GM21360 (cell line): ENCODE results near the gene JAKMIP1.

ENCODE experiments used
- ATAC-seq: cut with Tn5 transposase; IDR thresholded peaks from one replicate; pipeline ENCODE4 v1.9.1; 2021; ENCODE audit warnings: mild to moderate bottlenecking, moderate library complexity; ENCODE audit not compliant: unreplicated experiment

Gene JAKMIP1

GRCh38 chr4:6183740-6184139 is 16.6 kb downstream of the JAKMIP1 start:
- peak; percentile 35 for ATAC-seq

DNA sequence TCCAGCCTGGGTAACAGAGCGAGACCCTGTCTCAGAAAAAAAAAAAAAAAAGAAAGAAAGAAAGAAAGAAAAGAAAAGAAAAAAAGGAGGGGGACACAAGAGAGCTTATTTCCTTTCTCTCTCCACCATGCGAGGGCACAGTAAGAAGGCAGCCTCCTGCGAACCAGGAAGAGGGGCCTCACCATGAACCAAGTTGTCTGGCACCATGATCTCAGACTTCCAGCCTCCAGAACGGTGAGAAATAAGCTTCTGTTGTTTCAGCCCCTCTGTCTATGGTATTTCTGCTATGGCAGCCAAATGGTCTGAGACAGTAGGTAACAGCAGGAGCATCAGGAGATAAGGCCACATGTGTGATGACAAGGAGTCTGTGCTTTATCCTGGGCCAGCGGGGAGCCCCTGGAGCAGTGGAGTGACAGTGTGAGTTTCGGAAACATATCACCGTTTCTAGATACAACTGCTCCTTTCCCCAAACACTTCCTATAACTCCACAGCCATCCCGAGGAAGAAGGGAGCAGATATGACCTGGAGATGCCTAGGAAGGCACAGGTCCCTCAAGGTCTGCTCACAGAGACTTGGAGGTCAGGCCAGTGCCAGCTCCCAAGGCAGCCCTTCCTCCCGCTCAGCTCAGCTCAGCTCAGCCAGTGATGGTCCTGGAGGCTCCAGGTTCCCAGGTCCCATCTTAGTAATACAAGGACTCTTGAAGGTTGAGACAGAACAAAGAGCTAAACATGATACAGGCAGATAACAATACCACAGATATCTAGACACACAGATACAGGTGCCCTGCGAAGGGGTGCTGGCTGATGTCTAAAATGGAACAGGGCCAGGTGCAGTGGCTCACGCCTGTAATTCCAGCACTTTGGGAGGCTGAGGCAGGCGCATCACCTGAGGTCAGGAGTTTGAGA is 17.7 kb downstream of the JAKMIP1 start:
- no peak for ATAC-seq

DNA sequence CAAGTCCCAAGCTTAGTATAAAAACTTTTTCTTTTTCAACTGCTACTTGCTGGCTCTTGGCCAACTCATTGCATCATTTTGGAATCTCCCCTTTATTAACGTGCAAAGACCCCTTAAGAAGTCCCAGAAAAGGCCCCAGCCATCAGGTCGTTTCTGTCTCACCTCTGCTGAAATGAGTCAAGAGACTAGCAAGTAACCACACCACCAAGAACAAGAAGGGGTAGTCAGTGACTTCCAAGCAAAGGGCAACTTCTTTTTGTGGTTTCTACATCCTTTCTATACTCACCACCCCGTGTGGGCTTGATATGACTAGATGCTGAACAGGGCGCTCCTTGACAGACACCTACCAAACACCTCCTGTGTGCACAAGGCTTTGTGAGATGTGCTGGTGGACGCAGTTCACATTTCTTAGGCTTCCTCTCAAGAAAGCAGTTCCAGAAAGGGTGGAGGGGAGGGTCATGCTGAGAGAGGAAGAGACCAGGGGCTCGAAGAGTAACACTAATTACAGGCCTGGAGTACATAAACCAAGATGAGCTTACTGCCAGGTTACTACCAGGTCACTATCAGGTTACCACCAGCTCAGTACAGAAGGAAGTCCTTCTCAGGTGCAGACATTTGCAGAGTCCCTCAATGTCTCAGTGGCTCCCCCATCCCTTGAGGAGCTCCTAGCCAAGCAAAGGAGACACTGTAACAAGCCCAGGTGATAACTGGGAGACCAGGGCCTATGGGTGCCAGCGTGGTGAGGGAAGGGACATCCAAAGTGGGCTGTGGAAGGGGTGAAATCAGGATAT is 19.3 kb downstream of the JAKMIP1 start:
- peak; percentile 86 for ATAC-seq

DNA sequence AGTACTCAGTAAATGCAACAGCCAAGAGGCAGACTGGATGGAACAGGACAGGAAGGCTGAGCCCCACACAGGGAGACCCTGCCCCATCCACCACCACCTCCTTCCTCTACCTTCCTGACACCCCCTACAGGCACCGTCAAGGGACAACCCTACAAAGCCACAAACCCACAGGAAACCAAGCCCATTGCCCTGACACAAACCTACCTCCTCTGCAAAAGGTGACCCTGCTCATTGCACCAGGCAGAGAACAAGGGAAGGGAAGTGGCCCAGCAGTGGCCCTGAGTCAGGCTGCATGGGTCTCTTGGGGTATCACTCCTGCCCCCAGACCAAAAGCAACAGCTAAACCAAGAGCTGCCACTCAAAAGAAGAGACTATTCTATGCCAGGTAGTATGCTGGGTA is 21.0 kb downstream of the JAKMIP1 start:
- no peak for ATAC-seq

DNA sequence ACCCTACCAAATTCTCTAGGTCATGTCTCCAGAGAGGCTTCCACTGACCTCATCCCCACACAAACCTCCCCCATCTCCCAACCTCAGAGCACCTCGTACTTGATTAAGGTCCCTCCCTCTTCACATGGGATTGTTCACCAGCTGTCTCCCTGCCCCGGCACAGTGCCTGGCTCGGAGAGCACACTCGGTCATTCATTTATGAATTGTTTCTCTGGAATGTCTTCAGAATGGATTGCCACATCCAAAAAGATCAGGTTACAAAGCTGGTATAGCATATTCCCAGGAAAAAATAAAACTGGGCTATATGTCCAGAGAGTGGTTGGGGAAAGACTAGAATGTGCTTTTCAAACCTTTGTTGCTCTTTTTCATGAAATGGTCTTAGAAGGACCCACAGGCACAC is 21.6 kb downstream of the JAKMIP1 start:
- no peak for ATAC-seq

DNA sequence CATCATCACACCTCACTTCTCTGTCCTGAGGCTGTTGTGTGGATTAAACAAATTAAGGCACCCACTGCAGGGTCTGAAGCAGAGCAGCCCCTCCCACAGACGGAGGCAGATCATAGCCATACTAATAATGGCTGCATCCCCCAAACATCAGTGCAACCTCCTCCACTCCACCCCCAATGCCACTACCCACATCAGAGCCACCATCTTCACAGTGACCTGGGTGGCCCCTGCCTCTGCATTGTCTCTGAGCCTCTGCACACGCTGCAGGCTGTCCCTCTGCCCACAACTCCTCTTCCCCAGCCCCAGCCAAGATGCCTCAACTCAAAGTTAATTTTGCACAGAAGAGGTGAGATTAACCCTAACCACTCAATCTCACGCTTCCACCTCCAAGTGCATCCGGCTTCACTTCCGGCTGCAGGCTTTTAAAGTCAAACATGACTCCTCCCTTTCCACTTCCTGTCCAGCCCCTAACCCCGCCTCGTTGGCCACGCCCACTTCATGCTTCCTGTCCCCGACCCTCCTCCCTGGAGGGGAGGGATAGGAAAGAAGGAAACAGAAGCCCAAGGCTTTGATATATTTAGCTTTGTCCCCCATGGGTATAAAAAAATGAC is 22.7 kb downstream of the JAKMIP1 start:
- no peak for ATAC-seq

- no peak for ATAC-seq
Measured at GRCh38 chr4:6175426-6175825, 24.9 kb downstream of the JAKMIP1 start.

GRCh38 chr4:6172927-6173200 is 27.5 kb downstream of the JAKMIP1 start:
- no peak for ATAC-seq

GRCh38 chr4:6172093-6172926 is 28.0 kb downstream of the JAKMIP1 start:
- ATAC-seq = no peak

DNA sequence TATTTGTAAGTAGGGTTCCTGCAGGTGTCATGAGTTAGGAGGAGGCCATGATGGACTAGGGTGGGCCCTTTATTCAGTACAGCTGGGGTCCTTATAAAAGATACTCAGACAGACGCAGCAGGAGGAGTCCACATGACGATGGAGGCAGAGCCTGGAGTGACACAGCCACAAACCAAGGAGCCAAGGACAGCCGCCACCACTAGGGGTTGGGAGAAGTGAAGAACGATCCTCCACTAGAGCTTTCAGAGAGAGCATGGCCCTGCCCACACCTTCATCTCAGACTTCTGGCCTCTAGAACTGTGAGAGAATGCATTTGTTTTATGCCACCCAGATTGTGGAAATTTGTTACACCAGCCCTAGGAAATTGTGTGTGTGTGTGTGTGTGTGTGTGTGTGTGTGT is 31.1 kb downstream of the JAKMIP1 start:
- ATAC-seq = no peak

- ATAC-seq = no peak
Measured at GRCh38 chr4:6165766-6166165, 34.6 kb downstream of the JAKMIP1 start.

DNA sequence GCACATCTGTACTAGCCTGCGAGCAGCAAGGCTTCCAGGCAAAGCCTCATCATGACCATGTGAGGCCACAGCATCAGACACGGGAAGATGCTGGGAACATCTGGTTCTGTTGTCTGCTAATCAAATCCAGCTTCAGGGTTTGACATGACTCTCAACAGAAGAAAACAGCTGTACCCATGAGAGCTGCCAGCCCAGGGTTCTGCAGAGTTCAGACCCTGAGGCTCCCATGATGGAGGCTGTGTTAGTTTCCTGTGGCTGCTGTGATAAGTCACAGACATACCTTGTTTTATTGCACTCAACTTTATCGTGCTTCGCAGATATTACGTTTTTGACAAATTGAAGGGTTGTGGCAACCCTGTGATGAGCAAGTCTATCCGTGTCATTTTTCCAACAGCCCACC is 37.5 kb downstream of the JAKMIP1 start:
- ATAC-seq = no peak

DNA sequence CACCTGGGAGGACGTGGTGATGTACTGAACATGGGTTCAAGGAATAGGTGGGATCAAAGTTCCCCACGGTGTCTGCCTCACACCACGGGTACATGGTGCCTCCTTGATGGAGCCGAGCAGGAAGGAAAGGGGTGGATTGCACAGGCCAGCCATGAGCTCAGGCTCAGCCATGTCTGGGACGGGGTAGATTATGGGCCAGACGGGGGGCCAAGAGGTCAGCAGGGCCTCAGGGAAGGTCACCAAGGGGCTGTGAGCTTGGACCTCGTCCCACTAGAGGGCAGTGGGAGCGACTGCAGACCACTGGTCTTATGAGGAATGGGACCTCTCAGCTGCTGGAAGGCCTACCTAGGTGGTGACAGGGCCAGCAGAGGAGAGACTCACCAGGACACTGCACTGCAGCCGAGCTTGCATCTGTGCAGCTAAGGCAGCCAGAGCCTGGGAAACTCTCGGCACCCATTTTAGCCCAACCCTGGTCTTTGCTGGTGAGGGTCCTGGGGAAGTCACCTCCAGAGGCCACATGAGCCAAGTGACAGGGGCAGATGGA is 38.4 kb downstream of the JAKMIP1 start:
- ATAC-seq = no peak

GRCh38 chr4:6160536-6160935 is 39.8 kb downstream of the JAKMIP1 start:
- no peak for ATAC-seq

DNA sequence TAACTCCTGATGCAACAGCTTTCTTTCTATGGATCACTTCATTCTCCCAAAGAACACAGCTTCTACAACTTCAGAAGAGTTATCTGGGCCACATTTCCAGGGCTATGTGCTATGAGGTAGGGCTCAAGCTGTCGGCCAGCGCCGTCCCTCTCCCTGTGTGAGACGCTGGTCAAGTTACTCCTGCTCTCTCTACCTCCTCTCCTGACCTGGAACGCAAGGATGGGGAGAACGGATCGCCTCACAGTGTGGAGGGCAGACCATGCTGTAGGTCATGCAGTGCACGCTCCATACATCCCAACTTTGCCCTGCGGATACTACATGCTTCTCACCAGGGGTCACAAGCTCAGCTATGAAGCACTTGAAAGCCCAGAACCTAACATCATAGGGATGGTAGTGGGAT is 42.4 kb downstream of the JAKMIP1 start:
- ATAC-seq = no peak

DNA sequence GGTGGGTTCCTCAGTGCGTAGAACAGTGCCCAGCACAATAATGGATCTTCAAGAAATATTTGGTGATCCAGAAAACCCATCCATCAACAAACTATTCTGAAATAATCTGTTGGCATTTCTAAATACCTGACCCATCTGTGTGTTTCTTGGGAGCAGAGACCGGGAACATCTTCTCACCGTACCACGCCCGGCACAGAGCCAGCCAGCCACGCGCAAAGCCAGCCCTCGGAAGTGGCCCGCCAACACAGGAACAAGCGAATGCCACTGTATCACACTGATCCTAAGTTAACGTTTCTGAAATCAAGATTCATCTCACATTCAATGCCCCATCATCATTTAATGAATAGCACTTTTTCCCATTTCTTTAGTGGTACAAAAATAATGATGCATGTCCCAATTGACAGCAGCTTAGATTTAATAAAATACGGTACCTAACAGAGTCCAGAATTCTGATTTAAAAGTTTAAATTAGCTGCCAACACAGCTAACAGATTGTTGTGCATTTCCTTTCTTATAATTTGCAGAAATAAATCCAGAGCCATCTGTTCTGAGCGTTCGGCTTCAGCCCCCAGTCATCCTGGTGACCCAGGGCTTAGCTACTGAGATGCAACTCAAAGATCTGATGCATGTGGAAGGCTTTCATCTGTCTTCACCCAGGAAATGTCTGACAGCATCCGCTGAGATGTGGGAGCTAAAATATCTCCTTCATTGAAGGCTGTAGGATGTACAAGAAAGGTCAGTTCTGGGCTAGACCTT is 44.2 kb downstream of the JAKMIP1 start:
- ATAC-seq = no peak

DNA sequence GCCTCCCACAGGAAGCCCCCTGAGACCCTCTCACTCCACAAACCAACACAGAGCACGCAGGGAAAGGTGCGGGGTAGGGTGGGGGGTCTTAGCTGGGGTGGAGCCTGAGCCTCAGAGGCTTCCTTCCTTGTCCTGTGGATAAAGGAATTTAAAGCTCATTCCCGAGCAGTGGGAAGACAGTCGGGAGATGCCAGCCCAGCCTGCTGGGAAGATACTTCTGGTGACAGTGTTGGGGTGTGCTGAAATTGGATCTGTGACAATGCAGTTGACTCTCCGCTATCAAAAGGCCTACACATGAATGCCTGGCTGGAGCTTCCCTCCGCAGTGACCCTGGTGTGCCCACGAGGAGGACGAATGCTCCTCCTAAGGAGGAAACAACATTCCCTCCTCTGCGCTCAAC is 45.5 kb downstream of the JAKMIP1 start:
- ATAC-seq = no peak

DNA sequence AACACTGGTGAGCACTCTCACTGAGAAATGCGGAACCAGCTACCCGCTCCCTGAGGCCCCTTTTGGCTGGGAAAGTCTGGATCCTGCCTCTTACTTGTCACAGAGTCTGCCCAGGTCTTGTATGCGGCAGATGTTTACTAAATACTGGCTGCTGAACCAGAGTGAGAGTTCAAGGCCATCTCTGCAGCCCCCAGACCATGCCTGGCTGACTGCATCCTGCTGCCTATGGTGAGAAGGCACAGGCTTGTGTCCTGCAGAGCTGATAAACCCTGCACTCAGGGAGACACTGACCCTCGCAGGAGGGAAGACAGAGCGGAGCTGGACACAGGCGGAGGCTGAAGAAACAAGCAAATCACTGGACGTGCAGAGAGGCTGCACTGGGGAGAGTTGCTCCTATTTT is 46.5 kb downstream of the JAKMIP1 start:
- ATAC-seq = no peak

DNA sequence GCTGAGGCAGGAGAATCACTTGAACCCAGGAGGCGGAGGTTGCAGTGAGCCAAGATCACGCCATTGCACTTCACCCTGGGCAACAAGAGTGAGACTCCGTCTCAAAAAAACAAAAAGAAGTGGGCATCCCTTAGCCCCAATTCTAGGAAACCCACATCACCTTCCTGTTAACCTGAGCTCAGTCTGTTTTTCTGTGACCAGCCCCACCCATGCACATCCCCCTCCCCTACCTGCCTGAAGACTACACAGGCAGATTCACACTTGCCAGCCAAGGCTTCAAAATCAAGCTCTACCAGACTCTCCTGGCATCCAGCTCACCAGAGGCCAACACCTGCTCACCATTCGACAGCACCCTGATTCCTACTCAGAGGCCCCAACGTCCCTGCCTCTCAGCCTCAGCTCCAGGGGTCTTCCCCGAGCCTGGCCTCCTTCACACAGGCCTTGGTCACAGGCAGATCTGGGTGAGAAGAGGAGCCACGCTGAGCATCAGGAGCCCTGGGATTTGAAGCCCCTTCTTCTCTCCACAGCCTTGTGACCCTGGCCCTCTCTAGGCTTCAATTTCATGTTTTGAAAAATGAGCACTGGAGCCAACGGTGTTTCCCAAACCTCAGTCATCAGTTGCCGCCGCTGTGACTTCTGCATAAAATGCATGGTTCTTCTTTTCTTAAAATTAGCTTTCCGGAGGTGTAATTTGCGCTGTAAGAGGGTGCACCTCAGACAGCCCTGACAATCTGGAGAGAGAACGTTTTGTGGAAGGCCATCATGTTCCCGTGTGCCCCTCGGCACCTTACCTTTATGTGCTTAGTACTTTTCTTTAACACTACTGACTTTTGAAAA is 47.3 kb downstream of the JAKMIP1 start:
- no peak for ATAC-seq
